HG02938 (cell line): ENCODE results near the gene SLCO1B1.

Experiments
- ATAC-seq: cut with Tn5 transposase; IDR thresholded peaks from one replicate; pipeline ENCODE4 v1.9.1; 2021; ENCODE audit warnings: mild to moderate bottlenecking, moderate library complexity; ENCODE audit not compliant: unreplicated experiment

SLCO1B1 gene

GRCh38 chr12:21219206-21219605 is 88.2 kb downstream of the SLCO1B1 start:
- no peak for ATAC-seq

DNA sequence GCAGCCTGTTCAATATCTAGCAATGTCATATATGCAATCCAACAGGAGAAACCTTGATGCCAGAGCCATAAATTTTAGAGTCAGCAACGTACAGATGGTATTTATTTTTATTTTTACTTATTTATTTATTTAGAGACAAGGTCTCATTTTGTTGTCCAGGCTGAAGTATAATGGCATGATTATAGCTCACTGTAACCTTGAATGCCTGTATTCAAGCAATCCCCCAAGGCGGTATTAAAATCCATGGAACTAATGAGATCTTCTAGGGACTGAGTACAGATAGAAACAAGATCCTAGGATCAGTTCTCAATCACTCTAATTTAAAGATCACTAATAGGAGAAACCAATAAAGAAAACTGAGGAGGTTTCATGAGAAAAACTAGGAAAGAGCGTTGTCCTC is 89.3 kb downstream of the SLCO1B1 start:
- no peak for ATAC-seq

DNA sequence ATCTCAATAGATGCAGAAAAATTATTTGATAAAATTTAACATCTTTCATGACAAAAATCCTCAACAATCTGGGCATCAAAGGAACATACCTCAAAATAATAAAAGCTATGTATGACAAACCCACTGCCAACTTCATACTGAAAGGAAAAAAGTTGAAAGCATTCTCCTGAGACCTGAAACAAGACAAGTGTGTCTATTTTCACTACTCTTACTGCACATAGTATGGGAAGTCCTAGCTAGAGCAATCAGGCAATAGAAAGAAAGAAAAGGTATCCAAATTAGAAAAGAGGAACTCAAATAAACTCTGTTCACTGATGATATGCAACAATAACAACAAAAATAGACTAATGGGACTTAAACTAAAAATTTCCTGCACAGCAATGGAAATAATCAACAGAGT is 90.1 kb downstream of the SLCO1B1 start:
- ATAC-seq: no peak

GRCh38 chr12:21221778-21222177 is 90.8 kb downstream of the SLCO1B1 start:
- peak; percentile 73 for ATAC-seq

GRCh38 chr12:21223930-21224329 is 92.9 kb downstream of the SLCO1B1 start:
- no peak for ATAC-seq

DNA sequence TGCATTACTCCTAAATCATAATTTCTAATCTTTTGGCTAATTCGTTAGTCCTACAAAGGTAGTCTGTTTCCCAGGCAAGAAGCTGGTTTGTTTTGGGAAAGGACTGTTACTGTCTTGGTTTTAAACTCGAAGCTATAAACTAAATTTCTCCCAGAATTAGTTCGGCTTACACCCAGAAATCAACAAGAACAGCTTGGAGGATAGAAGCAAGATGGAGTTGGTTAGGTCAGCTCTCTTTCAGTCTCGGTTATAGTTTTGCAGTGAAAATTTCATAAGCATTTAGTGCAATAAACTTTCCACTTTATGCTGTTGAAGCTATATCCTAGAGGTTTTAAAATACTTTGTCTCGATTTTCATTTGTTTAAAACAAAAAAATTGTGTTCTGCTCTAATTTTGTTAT is 103.4 kb downstream of the SLCO1B1 start:
- no peak for ATAC-seq

DNA sequence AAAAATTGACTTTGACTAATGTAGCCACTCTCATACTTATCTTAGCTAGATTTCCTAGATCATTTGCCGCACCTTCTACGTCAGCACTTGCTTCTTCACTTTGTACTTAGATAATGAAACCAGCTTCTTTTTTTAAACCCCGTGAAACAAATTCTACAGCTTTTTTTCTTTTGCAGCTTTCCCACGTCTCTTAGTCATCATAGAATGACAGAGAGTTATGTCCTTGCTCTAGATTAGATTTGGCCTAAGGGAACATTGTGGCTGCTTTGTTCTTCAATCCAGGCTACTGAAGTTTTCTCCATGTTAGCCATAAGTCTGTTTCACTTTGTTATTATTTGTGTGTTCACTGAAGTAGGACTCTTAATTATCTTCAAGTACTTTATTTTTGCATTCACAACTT is 108.9 kb downstream of the SLCO1B1 start:
- no peak for ATAC-seq

DNA sequence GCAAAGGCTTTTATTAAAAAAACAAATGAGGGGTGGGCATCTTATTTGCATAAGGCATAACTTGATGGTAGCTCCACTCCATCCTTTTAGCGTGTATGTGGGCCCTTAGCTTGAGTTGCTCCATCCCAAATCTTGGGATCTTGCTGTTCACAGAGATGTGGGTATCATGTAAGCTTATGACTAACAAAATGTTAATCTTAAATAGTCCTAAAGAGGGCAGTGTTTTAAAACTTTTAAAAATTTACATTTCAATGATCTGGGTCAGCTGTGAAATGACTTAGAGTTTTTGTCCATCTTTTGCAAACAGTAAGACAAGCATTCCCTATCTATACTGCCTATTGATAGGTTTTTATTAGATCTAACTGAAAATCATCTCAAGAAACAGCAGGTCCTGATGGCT is 117.7 kb downstream of the SLCO1B1 start:
- peak; percentile 67 for ATAC-seq

DNA sequence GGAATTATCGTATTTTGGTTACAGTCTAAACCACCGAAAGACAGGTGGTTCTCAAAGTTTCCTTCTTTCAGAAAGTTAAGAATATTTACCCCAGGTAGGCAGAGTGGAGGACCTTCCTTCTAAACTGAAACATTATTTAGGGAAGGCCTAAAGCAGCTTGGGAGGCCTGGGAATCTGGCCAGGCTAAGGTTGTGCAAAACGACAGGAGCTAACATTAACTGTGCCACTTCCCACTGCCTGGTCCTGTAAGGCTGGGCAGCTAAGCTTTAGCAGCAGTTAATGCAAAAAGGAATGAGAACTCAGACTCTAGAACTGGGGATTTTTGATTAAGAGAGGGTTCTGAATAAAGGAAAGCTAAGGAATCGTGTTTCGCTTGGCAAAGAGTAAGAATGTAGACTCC is 121.1 kb downstream of the SLCO1B1 start:
- no peak for ATAC-seq

GRCh38 chr12:21257172-21257571 is 126.2 kb downstream of the SLCO1B1 start:
- no peak for ATAC-seq

DNA sequence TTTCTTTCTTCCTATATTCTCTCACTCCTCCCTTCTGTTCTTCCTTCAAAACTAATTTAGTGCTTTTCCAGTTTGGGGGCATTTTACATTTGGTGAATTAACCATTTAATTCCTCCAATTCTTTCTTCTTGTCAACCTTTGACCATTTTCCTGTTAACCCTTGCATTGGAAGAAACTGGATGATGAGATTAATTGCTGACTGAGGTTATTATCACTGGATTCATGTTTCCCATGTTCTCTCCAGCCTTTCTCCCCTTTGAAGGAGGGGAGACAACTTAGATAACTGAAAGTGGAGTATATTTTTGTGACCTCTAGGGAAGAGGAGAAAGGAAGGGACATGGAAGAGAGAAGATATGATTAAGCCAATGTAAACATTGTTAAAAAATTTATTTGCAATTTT is 133.2 kb downstream of the SLCO1B1 start:
- ATAC-seq: no peak

DNA sequence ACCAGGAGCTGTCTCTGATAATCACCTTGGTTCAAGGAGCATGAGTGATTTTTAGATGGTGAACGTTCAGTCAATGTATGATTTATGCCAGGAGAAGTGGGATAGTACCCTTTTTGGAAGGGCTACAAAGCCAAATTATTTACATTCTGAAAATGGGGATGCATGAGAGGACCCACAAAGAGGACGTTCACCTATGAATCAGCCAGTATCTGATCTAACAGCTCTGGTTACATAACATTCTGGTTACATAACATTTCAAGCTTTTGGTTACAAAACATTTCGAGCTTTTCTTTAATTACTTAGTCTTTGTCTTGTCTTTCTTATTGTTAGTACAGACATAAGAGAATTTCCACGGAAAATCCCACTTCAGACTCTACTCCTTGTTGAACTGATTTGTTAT is 134.9 kb downstream of the SLCO1B1 start:
- ATAC-seq: no peak

- no peak for ATAC-seq
Measured at GRCh38 chr12:21276826-21277225, 145.8 kb downstream of the SLCO1B1 start.
